ENCODE results near the gene TRIO. TPM values are rescaled to one million over a fixed set of nuclear protein-coding genes. Genes with fewer than 3 reads are reported as not detected.

Gene TRIO
- total and polyA plus RNA-seq, 10 of the 15 experiments (the other 5 are each of a cell fraction or from before 2014, with no cell fraction given), result 5.1 to 96.4 (median 44.6) TPM

GRCh38 chr5:14097998-14098471, 45.1 kb upstream of the TRIO start:
- no peaks in the 10 kb centered on the region for H3K9me3 ChIP-seq (replicated peaks; ENCODE audit: control insufficient read depth, insufficient read depth, low read length)
- TF ChIP-seq PRDM15 (CRISPR knock-in tag; IDR thresholded peaks at IDR 0.05), result no peak
- TF ChIP-seq RAD21 (IDR thresholded peaks at IDR 0.05; ENCODE audit: insufficient read depth, low read depth, low read length), result no peak
- TF ChIP-seq USF1 (IDR thresholded peaks at IDR 0.05; ENCODE audit: borderline replicate concordance, extremely low read length, insufficient read depth, low read depth, low read length), result no peak
- no peak for TF ChIP-seq ZNF384 (IDR thresholded peaks at IDR 0.05; ENCODE audit: borderline replicate concordance, low read depth, low read length)
- TF ChIP-seq MLLT1 (IDR thresholded peaks at IDR 0.05), result no peak
- TF ChIP-seq NBN (IDR thresholded peaks at IDR 0.05), result no peak
- no peak for TF ChIP-seq NKRF (conservative IDR thresholded peaks at IDR 0.05)
- TF ChIP-seq CBFB (IDR thresholded peaks at IDR 0.05; ENCODE audit: low read depth), result no peak
- no peak for TF ChIP-seq PAX8 (IDR thresholded peaks at IDR 0.05)
- no peak for ATAC-seq
- in situ Hi-C loops (cut with MboI) (no loop called here), intact Hi-C loops (cut with micrococcal nuclease; ENCODE audit: unreplicated experiment) (no loop called here)
- H2AFZ ChIP-seq (ENCODE audit: control insufficient read depth, low read depth, low read length), result no peak overlapping the region
- no peak overlapping the region for H3K4me3 ChIP-seq
- H3K27ac ChIP-seq (ENCODE audit: control insufficient read depth, insufficient read depth), result no peak overlapping the region
- no peak overlapping the region for H3K4me2 ChIP-seq (ENCODE audit: control insufficient read depth, insufficient read depth)
- BruUV-seq (replicated peaks), result no TSS peak
- H3K79me2 ChIP-seq (ENCODE audit: control insufficient read depth, insufficient read depth, low read length), result no peaks in the 10 kb centered on the region
- no peaks in the 10 kb centered on the region for H3K36me3 ChIP-seq (ENCODE audit: control insufficient read depth in 2 of 2, insufficient read depth in 2 of 2, low read length in 1 of 2)
- peaks cover 0 to 3% of the 10 kb centered on the region in 2 experiments; a peak in 1 of 4 replicates for H3K27me3 ChIP-seq (replicated peaks in 1 of 2; ENCODE audit: control insufficient read depth in 2 of 2, insufficient read depth in 2 of 2, low read length in 1 of 2)
- ChIA-PET SMC1A (ENCODE audit: uncharacterized antibody, unreplicated experiment) (no interaction called here), CTCF (no interaction called here), POLR2A (no interaction called here), RAD21 (ENCODE audit: unreplicated experiment) (no interaction called here)
- WGBS (ENCODE audit: insufficient coverage, insufficient replicate concordance, low lambda C conversion rate, missing lambda C conversion rate), result 27% methylated on average over 1 of the region's 1 CpG
- no peak for DNase-seq (ENCODE audit: low read depth, low spot score)
- FAIRE-seq, result no peak
- no peak overlapping the region for H3K9ac ChIP-seq (ENCODE audit: control insufficient read depth, insufficient read depth, low read length)
- no peaks in the 10 kb centered on the region for H3K4me1 ChIP-seq (ENCODE audit: control insufficient read depth, insufficient read depth, low read length)
- no peaks in the 10 kb centered on the region for H4K20me1 ChIP-seq (ENCODE audit: control insufficient read depth, insufficient read depth)
